ENCODE measurements around the gene GRM4.

The GRM4 gene

DNA sequence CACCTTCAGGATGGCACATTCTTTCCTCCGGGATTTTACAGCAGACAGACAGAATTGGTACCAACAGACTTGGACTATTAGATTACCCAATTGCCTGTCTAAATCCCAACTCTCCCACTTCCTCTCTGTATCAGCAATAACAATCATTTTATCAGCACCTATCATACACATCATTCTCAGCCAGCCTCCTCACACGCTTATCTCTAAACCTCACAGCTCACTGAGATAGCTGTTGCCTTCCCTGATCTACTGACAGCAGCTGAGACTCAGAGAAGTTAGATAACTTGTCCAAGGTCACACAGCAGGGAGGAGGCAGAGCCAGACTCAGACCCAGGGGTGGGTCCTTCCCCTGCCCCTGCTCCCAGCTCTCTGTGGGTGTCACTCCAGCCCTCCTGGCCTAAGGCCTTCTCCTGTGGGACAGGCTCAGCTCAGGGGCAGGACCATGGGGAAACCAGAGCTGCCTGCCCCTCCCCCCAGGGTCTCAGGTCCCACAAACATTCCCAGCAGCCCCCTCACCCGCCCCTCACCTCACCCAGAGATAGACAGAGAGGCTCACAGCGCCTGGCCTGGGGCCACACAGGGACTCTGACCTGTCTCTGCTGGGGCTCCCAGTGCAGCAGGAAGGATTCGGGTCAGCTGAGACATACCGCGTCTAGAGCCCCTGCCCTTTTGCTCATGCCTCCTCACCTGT is 92.8 kb downstream of the GRM4 start:
- Histone ChIP-seq H3K79me2 (ENCODE audit: control insufficient read depth, insufficient read depth, low read length) (no peaks in the 10 kb centered on the region), H3K27ac (ENCODE audit: low read depth, low read length) (no peak overlapping the region), H3K9ac (ENCODE audit: low read length) (peak overlapping the region; percentile 32), H3K4me1 (ENCODE audit: control insufficient read depth, low read depth, low read length) (peaks cover 12% of the 10 kb centered on the region), H2BK120ac (ENCODE audit: low read depth, low read length) (no peak overlapping the region), H3K36me3 (ENCODE audit: control insufficient read depth, insufficient read depth, low read length) (no peaks in the 10 kb centered on the region), H3K27me3 (ENCODE audit: insufficient read depth, low read length, poor library complexity) (no peaks in the 10 kb centered on the region), H3K56ac (ENCODE audit: low read length) (peak overlapping the region; percentile 44), H3K4me3 (ENCODE audit: low read length) (no peak overlapping the region), H3K4me2 (ENCODE audit: low read length) (no peak overlapping the region), H3K23ac (ENCODE audit: low read length) (no peak overlapping the region), H3K79me1 (ENCODE audit: low read length) (no peaks in the 10 kb centered on the region), H3K4ac (ENCODE audit: low read depth, low read length) (no peak overlapping the region), H3K18ac (ENCODE audit: low read length) (no peak overlapping the region), H4K8ac (ENCODE audit: low read depth, low read length) (no peak overlapping the region), H2AK5ac (ENCODE audit: low read length) (no peak overlapping the region), H4K5ac (ENCODE audit: low read length) (no peak overlapping the region), H2BK5ac (ENCODE audit: low read length) (peak overlapping the region; percentile 62), H2BK15ac (replicated peaks; ENCODE audit: low read depth) (no peak overlapping the region)
- peak; percentile 90 for DNase-seq
- WGBS (ENCODE audit: extremely low coverage, insufficient coverage, low lambda C conversion rate) = no CpG with 5 or more reads among the region's 7 CpGs

DNA sequence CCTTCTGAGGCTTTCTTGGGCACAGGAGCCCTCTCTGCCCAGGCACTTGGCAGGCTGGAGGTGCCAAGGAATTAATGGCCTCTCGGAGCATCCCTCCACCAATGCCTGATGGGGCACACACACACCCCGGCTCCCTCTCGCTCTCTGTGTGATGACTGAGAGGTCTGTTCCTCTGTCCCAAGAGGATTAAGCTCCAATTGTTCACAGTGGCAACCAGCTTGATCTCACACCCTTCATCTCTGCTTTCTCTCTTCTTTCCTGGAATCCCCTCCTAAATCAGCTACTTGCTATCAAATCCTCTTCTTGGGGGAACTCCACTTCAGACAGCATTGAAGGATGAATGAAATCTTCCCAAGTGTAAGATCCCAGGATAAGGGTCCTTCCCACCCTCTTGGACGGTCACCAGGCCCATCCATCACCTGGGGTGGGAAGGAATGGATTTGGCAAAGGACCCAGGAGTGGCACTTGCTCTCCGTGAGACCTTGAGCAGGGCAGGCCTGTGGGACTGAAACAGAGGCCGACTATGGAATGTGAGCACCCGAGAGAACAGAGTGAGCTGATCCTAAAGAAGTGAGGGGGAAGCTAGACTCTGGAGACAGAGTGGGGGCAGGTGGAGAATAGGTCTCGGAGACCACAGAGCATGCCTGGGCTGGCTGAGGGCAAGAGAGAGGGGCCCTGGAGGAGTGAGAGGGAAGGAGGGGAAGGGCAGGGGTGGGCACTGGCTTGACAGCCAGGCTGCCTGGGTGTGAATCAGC is 93.6 kb downstream of the GRM4 start:
- peak overlapping the region; percentile 1 for H3K56ac ChIP-seq (ENCODE audit: low read length)
- H3K4me2 ChIP-seq (ENCODE audit: low read length) = no peak overlapping the region
- peak; percentile 61 for DNase-seq
- H3K79me2 ChIP-seq (ENCODE audit: control insufficient read depth, insufficient read depth, low read length) = no peaks in the 10 kb centered on the region
- no peak overlapping the region for H3K18ac ChIP-seq (ENCODE audit: low read length)
- H3K79me1 ChIP-seq (ENCODE audit: low read length) = no peaks in the 10 kb centered on the region
- H3K4ac ChIP-seq (ENCODE audit: low read depth, low read length) = no peak overlapping the region
- H3K27ac ChIP-seq (ENCODE audit: low read depth, low read length) = no peak overlapping the region
- H3K9ac ChIP-seq (ENCODE audit: low read length) = no peak overlapping the region
- H4K5ac ChIP-seq (ENCODE audit: low read length) = no peak overlapping the region
- H3K4me1 ChIP-seq (ENCODE audit: control insufficient read depth, low read depth, low read length) = peaks cover 15% of the 10 kb centered on the region
- H2BK5ac ChIP-seq (ENCODE audit: low read length) = no peak overlapping the region
- no peak overlapping the region for H2BK120ac ChIP-seq (ENCODE audit: low read depth, low read length)
- no CpG with 5 or more reads among the region's 8 CpGs for WGBS (ENCODE audit: extremely low coverage, insufficient coverage, low lambda C conversion rate)
- no peak overlapping the region for H2AK5ac ChIP-seq (ENCODE audit: low read length)
- H4K8ac ChIP-seq (ENCODE audit: low read depth, low read length) = no peak overlapping the region
- H2BK15ac ChIP-seq (replicated peaks; ENCODE audit: low read depth) = no peak overlapping the region
- no peaks in the 10 kb centered on the region for H3K27me3 ChIP-seq (ENCODE audit: insufficient read depth, low read length, poor library complexity)
- H3K4me3 ChIP-seq (ENCODE audit: low read length) = no peak overlapping the region
- H3K23ac ChIP-seq (ENCODE audit: low read length) = no peak overlapping the region
- no peaks in the 10 kb centered on the region for H3K36me3 ChIP-seq (ENCODE audit: control insufficient read depth, insufficient read depth, low read length)

DNA sequence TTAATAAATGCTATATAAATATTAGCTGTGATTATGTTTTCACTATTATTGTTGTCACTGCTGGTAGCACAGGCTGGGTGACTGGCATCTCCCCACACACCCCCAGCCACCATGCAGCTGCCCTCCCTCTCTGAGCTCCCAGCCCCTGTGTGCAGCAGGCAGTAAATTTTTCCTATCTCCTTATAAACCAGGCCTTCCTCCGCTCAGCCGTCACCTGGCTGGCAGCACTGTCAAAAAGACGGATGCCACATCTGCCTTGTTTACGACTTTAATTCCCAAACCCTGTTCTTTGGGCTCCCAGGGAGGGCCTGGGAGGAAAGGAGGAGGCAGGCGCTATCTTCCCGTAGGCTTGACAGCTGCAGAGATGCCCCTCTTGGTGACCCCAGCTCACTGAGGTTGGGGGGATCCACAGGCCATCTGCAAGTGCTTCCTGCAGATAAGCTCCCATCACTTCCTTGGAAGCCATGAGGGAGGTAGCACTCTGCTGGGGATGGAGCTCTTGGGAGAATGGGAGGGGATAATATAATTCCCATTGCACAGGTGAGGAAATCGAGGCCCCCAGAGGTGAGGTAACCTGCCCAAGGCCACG is 94.5 kb downstream of the GRM4 start:
- no peak for DNase-seq
- no peak overlapping the region for H3K4ac ChIP-seq (ENCODE audit: low read depth, low read length)
- H3K23ac ChIP-seq (ENCODE audit: low read length) = no peak overlapping the region
- H3K36me3 ChIP-seq (ENCODE audit: control insufficient read depth, insufficient read depth, low read length) = no peaks in the 10 kb centered on the region
- no CpG with 5 or more reads among the region's 8 CpGs for WGBS (ENCODE audit: extremely low coverage, insufficient coverage, low lambda C conversion rate)
- no peaks in the 10 kb centered on the region for H3K27me3 ChIP-seq (ENCODE audit: insufficient read depth, low read length, poor library complexity)
- no peak overlapping the region for H2BK5ac ChIP-seq (ENCODE audit: low read length)
- no peak overlapping the region for H3K4me2 ChIP-seq (ENCODE audit: low read length)
- no peak overlapping the region for H2BK15ac ChIP-seq (replicated peaks; ENCODE audit: low read depth)
- no peak overlapping the region for H2BK120ac ChIP-seq (ENCODE audit: low read depth, low read length)
- no peak overlapping the region for H2AK5ac ChIP-seq (ENCODE audit: low read length)
- H3K56ac ChIP-seq (ENCODE audit: low read length) = no peak overlapping the region
- no peaks in the 10 kb centered on the region for H3K79me1 ChIP-seq (ENCODE audit: low read length)
- no peak overlapping the region for H3K18ac ChIP-seq (ENCODE audit: low read length)
- H3K9ac ChIP-seq (ENCODE audit: low read length) = no peak overlapping the region
- no peak overlapping the region for H3K4me3 ChIP-seq (ENCODE audit: low read length)
- no peak overlapping the region for H4K5ac ChIP-seq (ENCODE audit: low read length)
- H4K8ac ChIP-seq (ENCODE audit: low read depth, low read length) = no peak overlapping the region
- peaks cover 15% of the 10 kb centered on the region for H3K4me1 ChIP-seq (ENCODE audit: control insufficient read depth, low read depth, low read length)
- no peaks in the 10 kb centered on the region for H3K79me2 ChIP-seq (ENCODE audit: control insufficient read depth, insufficient read depth, low read length)
- H3K27ac ChIP-seq (ENCODE audit: low read depth, low read length) = no peak overlapping the region

DNA sequence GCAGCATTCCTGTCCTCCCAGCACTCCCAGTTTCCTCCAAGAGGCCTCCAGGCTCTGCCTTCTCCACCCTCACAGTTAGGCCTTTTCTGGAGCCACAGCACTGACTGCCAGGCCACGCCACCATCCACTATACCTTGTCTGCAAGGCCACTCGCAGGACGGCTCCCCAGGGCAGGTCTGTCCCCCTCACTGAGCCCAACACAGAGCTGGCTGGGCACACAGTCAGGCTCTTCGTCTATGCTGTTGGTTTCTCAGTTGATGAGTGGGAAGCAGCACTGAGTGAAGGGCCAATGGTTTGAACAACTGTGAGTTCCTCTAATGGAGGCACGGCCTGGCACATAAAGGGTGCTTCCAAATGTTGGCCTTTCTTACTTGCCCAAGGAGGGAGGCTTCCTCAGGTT is 95.2 kb downstream of the GRM4 start:
- peaks cover 13% of the 10 kb centered on the region for H3K4me1 ChIP-seq (ENCODE audit: control insufficient read depth, low read depth, low read length)
- H3K27me3 ChIP-seq (ENCODE audit: insufficient read depth, low read length, poor library complexity) = no peaks in the 10 kb centered on the region
- DNase-seq = no peak
- H3K79me1 ChIP-seq (ENCODE audit: low read length) = no peaks in the 10 kb centered on the region
- no peaks in the 10 kb centered on the region for H3K36me3 ChIP-seq (ENCODE audit: control insufficient read depth, insufficient read depth, low read length)
- H2AK5ac ChIP-seq (ENCODE audit: low read length) = peak overlapping the region; percentile 6
- no peaks in the 10 kb centered on the region for H3K79me2 ChIP-seq (ENCODE audit: control insufficient read depth, insufficient read depth, low read length)
- H4K5ac ChIP-seq (ENCODE audit: low read length) = no peak overlapping the region
- no peak overlapping the region for H3K56ac ChIP-seq (ENCODE audit: low read length)
- no CpG with 5 or more reads among the region's 5 CpGs for WGBS (ENCODE audit: extremely low coverage, insufficient coverage, low lambda C conversion rate)
- no peak overlapping the region for H2BK15ac ChIP-seq (replicated peaks; ENCODE audit: low read depth)
- H3K23ac ChIP-seq (ENCODE audit: low read length) = no peak overlapping the region
- H3K9ac ChIP-seq (ENCODE audit: low read length) = no peak overlapping the region
- no peak overlapping the region for H3K4me2 ChIP-seq (ENCODE audit: low read length)
- H3K4ac ChIP-seq (ENCODE audit: low read depth, low read length) = no peak overlapping the region
- no peak overlapping the region for H2BK5ac ChIP-seq (ENCODE audit: low read length)
- no peak overlapping the region for H3K27ac ChIP-seq (ENCODE audit: low read depth, low read length)
- H2BK120ac ChIP-seq (ENCODE audit: low read depth, low read length) = no peak overlapping the region
- no peak overlapping the region for H3K18ac ChIP-seq (ENCODE audit: low read length)
- H3K4me3 ChIP-seq (ENCODE audit: low read length) = no peak overlapping the region
- no peak overlapping the region for H4K8ac ChIP-seq (ENCODE audit: low read depth, low read length)

DNA sequence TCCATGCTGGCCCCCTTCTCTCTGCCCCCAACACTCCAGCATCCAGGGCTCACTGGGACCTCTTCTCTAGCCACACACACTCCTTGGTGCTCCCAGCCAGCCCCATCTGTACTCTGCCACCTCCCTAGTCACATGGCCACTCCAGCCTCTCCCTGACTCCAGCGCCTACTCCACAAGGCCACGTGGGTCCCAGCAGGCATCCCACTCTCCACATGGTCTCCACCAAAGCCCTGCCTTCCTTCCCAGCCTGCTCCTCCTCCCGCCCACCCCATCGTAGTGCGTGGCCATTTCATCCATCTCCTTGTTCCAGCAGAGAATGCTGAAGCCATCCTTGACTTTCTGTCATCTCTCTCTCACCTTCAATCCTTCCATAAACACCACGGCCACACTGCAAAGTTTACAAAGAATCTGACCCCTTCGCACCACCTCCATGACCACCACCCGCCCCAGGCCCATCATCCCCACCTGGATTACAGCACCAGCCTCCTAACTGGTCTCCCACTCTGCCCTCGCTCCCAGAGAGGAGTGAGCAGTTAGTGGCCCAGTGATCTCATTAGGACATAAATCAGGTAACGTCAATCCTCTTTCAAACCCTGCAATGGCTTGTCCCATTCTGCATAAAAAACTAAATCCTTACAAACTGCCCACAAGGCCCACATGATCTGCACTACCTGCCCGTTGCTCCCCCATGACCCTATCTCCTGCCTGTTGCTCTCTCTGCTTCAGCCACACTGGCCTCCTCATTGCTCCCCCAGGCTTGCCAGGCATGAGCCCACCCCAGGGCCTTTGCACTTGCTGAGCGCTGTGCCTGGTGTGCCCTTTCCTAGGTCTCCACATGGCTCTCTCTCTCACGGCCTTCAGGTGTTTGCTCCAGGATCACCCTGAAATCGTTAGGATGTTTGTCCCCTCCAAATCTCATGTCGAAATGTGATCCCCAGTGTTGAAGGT is 96.2 kb downstream of the GRM4 start:
- Histone ChIP-seq H2BK15ac (replicated peaks; ENCODE audit: low read depth) (no peak overlapping the region), H2AK5ac (ENCODE audit: low read length) (peak overlapping the region; percentile 19), H3K27me3 (ENCODE audit: insufficient read depth, low read length, poor library complexity) (no peaks in the 10 kb centered on the region), H3K4me1 (ENCODE audit: control insufficient read depth, low read depth, low read length) (peaks cover 13% of the 10 kb centered on the region), H2BK5ac (ENCODE audit: low read length) (no peak overlapping the region), H4K5ac (ENCODE audit: low read length) (no peak overlapping the region), H3K4me2 (ENCODE audit: low read length) (no peak overlapping the region), H3K4ac (ENCODE audit: low read depth, low read length) (no peak overlapping the region), H3K23ac (ENCODE audit: low read length) (peak overlapping the region; percentile 18), H4K8ac (ENCODE audit: low read depth, low read length) (no peak overlapping the region), H3K4me3 (ENCODE audit: low read length) (no peak overlapping the region), H2BK120ac (ENCODE audit: low read depth, low read length) (no peak overlapping the region), H3K79me1 (ENCODE audit: low read length) (no peaks in the 10 kb centered on the region), H3K9ac (ENCODE audit: low read length) (no peak overlapping the region), H3K56ac (ENCODE audit: low read length) (peak overlapping the region; percentile 47), H3K36me3 (ENCODE audit: control insufficient read depth, insufficient read depth, low read length) (no peaks in the 10 kb centered on the region), H3K79me2 (ENCODE audit: control insufficient read depth, insufficient read depth, low read length) (no peaks in the 10 kb centered on the region), H3K27ac (ENCODE audit: low read depth, low read length) (no peak overlapping the region), H3K18ac (ENCODE audit: low read length) (no peak overlapping the region)
- no CpG with 5 or more reads among the region's 15 CpGs for WGBS (ENCODE audit: extremely low coverage, insufficient coverage, low lambda C conversion rate)
- no peak for DNase-seq
